HG03159 (cell line): ENCODE results near the gene HHAT.
"Not testable (repeated sequence)": the region's sequence is repeated elsewhere in the genome, so short reads cannot be mapped to it uniquely, and the experiment has no call there.

ENCODE experiments used
- ATAC-seq: cut with Tn5 transposase; IDR thresholded peaks from one replicate; pipeline ENCODE4 v1.9.1; 2021; ENCODE audit warnings: mild to moderate bottlenecking, moderate library complexity; ENCODE audit not compliant: unreplicated experiment

The HHAT gene

GRCh38 chr1:210385228-210385627 lies 56.5 kb downstream of the HHAT start:
- no peak for ATAC-seq

- no peak for ATAC-seq
Observed at GRCh38 chr1:210394281-210394821, 65.6 kb downstream of the HHAT start.

GRCh38 chr1:210396541-210396940 lies 67.8 kb downstream of the HHAT start:
- no peak for ATAC-seq

- no peak for ATAC-seq
Observed at GRCh38 chr1:210397252-210397651, 68.5 kb downstream of the HHAT start.

GRCh38 chr1:210397681-210398080 lies 69.0 kb downstream of the HHAT start:
- no peak for ATAC-seq

- no peak for ATAC-seq
Observed at GRCh38 chr1:210398466-210398865, 69.8 kb downstream of the HHAT start.

- peak; percentile 96 for ATAC-seq
Observed at GRCh38 chr1:210400043-210400840, 71.5 kb downstream of the HHAT start.

GRCh38 chr1:210402560-210402959 lies 73.9 kb downstream of the HHAT start:
- ATAC-seq = no peak

- ATAC-seq = no peak
Observed at GRCh38 chr1:210405316-210405715, 76.6 kb downstream of the HHAT start.

GRCh38 chr1:210406341-210406740 lies 77.6 kb downstream of the HHAT start:
- not testable (repeated sequence) for ATAC-seq

GRCh38 chr1:210407207-210407886 lies 78.6 kb downstream of the HHAT start:
- peak; percentile 93 for ATAC-seq

- ATAC-seq = no peak
Observed at GRCh38 chr1:210407887-210408252, 79.2 kb downstream of the HHAT start.

GRCh38 chr1:210412240-210412639 lies 83.5 kb downstream of the HHAT start:
- no peak for ATAC-seq

GRCh38 chr1:210413951-210414350 lies 85.2 kb downstream of the HHAT start:
- no peak for ATAC-seq

GRCh38 chr1:210415846-210416448 lies 87.2 kb downstream of the HHAT start:
- ATAC-seq = no peak

GRCh38 chr1:210416681-210417080 lies 88.0 kb downstream of the HHAT start:
- no peak for ATAC-seq

GRCh38 chr1:210417881-210418280 lies 89.2 kb downstream of the HHAT start:
- no peak for ATAC-seq

- no peak for ATAC-seq
Observed at GRCh38 chr1:210418863-210419650, 90.4 kb downstream of the HHAT start.

- ATAC-seq = not testable (repeated sequence)
Observed at GRCh38 chr1:210426696-210427095, 98.0 kb downstream of the HHAT start.

GRCh38 chr1:210428696-210429095 lies 100.0 kb downstream of the HHAT start:
- ATAC-seq = no peak

GRCh38 chr1:210434223-210434622 lies 105.5 kb downstream of the HHAT start:
- ATAC-seq = no peak
